Neuron (in vitro differentiated cells): Measurements from ENCODE around the gene OR6N1.

Source experiments
- H2AFZ ChIP-seq: one replicate; pipeline ENCODE4 v1.6.1; 2013; ENCODE audit warnings: low read depth, mild to moderate bottlenecking, inconsistent platforms, low read length, moderate library complexity
- H3K27me3 ChIP-seq: one replicate; pipeline ENCODE4 v1.6.1; 2013; ENCODE audit warnings: low read length; ENCODE audit not compliant: insufficient read depth
- H3K36me3 ChIP-seq: one replicate; pipeline ENCODE4 v1.6.1; 2013; ENCODE audit warnings: low read length; ENCODE audit not compliant: insufficient read depth
- H3K4me1 ChIP-seq: one replicate; pipeline ENCODE4 v1.6.1; 2013; ENCODE audit warnings: low read length; ENCODE audit not compliant: insufficient read depth
- H3K4me3 ChIP-seq: 2 replicates; pipeline ENCODE4 v1.5.1; 2013; ENCODE audit warnings: mild to moderate bottlenecking, low read length, moderate library complexity
- H3K9me3 ChIP-seq: one replicate; pipeline ENCODE4 v1.6.1; 2013; ENCODE audit warnings: low read length

The OR6N1 gene

GRCh38 chr1:158728510-158729225 is 43.3 kb downstream of the OR6N1 start:
- Histone ChIP-seq H2AFZ (no peak overlapping the region), H3K9me3 (no peaks in the 10 kb centered on the region), H3K27me3 (no peaks in the 10 kb centered on the region), H3K4me3 (no peak overlapping the region), H3K4me1 (no peaks in the 10 kb centered on the region), H3K36me3 (no peaks in the 10 kb centered on the region)

- no peak overlapping the region for H3K4me3 ChIP-seq
- H3K4me1 ChIP-seq, result no peaks in the 10 kb centered on the region
- H3K27me3 ChIP-seq, result no peaks in the 10 kb centered on the region
- H3K36me3 ChIP-seq, result no peaks in the 10 kb centered on the region
- no peak overlapping the region for H2AFZ ChIP-seq
- H3K9me3 ChIP-seq, result no peaks in the 10 kb centered on the region
Observed at GRCh38 chr1:158724442-158724841, 47.6 kb downstream of the OR6N1 start.

- Histone ChIP-seq H3K4me1 (no peaks in the 10 kb centered on the region), H3K4me3 (no peak within 1 kb of the TSS), H3K36me3 (no peaks in the 10 kb centered on the region), H2AFZ (no peak within 1 kb of the TSS), H3K27me3 (no peaks in the 10 kb centered on the region), H3K9me3 (no peaks in the 10 kb centered on the region)
Observed at GRCh38 chr1:158720620-158721019, 51.4 kb downstream of the OR6N1 start, which contains the start of gene OR6K3. Gene OR6K3 (minus strand): TSS chr1:158720720. CDS start chr1:158718115, 2,605 bp downstream.

- no peaks in the 10 kb centered on the region for H3K4me1 ChIP-seq
- no peaks in the 10 kb centered on the region for H3K27me3 ChIP-seq
- no peak overlapping the region for H2AFZ ChIP-seq
- no peak overlapping the region for H3K4me3 ChIP-seq
- no peaks in the 10 kb centered on the region for H3K36me3 ChIP-seq
- H3K9me3 ChIP-seq, result no peaks in the 10 kb centered on the region
Observed at GRCh38 chr1:158719664-158720063, 52.3 kb downstream of the OR6N1 start.

GRCh38 chr1:158717344-158717743 is 54.7 kb downstream of the OR6N1 start:
- Histone ChIP-seq H3K4me1 (no peaks in the 10 kb centered on the region), H3K9me3 (no peaks in the 10 kb centered on the region), H3K27me3 (no peaks in the 10 kb centered on the region), H2AFZ (no peak overlapping the region), H3K4me3 (no peak overlapping the region), H3K36me3 (no peaks in the 10 kb centered on the region)

GRCh38 chr1:158716335-158716734 is 55.7 kb downstream of the OR6N1 start:
- H3K9me3 ChIP-seq, result no peaks in the 10 kb centered on the region
- no peak overlapping the region for H3K4me3 ChIP-seq
- no peak overlapping the region for H2AFZ ChIP-seq

GRCh38 chr1:158714754-158715153 is 57.2 kb downstream of the OR6N1 start:
- Histone ChIP-seq H3K9me3 (no peaks in the 10 kb centered on the region), H3K36me3 (no peaks in the 10 kb centered on the region), H3K27me3 (no peaks in the 10 kb centered on the region), H2AFZ (no peak overlapping the region), H3K4me1 (no peaks in the 10 kb centered on the region), H3K4me3 (no peak overlapping the region)

More at GRCh38 chr1:158716335-158716734, 55.7 kb downstream of the OR6N1 start:
- Histone ChIP-seq H3K36me3 (no peaks in the 10 kb centered on the region), H3K27me3 (no peaks in the 10 kb centered on the region), H3K4me1 (no peaks in the 10 kb centered on the region)
